Fibroblast of skin of abdomen (primary cell): ENCODE results near the gene UBXN11.
"Not testable (repeated sequence)": the region's sequence is repeated elsewhere in the genome, so short reads cannot be mapped to it uniquely, and the experiment has no call there.

Experiments
- DNase-seq: peaks from one replicate; pipeline ENCODE4 v3.0.0-alpha.2; 2013

The UBXN11 gene

GRCh38 chr1:26336477-26337205, 30.2 kb upstream of the UBXN11 start:
- DNase-seq = no peak

DNA sequence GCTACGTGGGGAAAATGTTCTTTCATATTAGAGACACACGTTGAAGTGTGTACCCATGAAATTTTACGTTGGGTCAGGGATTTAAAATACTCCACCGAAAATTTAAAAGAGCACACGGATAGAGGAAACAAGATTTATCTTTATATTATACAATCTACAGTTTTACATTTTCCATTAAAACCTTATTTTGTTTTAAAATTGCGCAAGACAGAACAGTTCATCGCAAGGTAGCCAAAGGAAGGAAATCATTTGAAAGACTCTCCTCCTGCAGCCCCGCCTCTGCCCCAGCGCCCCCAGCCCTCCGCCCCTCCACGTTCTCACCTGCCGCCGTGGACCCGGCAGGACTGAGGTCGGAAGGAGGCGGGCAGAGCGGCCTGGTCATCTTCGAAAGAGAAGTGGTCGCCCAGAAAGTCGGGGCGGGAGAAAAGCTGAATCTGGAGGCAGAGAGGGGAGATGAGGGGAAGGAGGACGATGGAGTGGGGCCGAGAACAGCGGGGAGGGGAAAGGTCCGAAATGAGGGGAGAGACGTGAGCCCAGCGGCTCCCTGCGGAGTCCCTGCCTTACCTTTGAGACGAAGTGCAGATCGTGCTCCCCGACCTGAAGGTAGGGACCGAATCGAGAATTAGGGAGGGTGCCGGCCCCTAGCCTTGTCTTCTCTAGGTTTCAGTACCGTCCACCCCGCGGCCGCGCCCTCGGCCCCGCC, 29.5 kb upstream of the UBXN11 start:
- DNase-seq = no peak

DNA sequence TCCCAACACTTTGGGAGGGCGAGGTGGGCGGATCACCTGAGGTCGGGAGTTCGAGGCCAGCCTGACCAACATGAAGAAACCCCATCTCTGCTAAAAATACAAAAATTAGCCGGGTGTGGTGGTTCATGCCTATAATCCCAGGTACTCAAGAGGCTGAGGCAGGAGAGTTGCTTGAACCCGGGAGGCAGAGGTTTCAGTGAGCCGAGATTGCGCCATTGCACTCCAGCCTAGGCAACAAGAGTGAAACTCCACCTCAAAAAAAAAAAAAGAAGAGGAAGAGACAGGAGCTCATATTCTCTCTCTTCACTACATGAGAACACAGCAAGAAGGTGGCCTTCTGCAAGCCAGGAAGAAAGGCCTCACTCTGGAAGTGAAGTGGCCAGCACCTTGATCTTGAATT, 26.9 kb upstream of the UBXN11 start:
- DNase-seq = not testable (repeated sequence)

DNA sequence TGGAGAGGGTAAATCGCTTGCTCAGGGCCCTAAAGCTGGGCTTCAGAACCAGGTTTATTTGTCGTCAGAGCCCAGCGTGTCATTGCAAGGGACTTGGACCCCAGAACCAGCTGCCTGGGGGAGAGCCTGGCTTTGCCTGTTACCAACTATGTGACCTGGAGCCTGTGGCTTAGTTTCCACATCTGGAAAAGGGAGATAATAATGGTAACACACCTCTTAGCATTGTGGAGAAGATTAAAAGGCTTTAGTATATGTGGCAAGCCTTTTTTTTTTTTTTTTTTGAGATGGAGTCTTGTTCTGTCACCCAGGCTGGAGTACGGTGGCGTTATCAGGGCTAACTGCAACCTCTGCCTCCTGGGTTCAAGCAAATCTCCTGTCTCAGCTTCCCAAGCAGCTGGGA, 23.8 kb upstream of the UBXN11 start:
- no peak for DNase-seq

DNA sequence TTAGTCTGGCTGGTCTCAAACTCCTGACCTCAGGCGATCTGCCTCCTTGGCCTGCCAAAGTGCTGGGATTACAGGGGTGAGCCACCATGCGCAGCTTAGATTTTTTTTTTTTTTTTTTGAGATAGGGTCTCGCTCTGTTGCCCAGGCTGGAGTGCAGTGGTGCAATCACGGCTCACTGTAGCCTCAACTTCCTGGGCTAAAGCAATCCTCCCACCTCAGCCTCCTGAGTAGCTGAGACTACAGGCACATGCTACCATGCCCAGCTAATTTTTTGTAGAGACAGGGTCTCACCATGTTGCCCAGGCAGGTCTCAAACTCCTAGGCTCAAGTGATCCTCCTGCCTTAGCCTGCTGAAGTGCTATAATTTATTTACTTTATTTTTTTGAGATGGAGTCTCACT, 22.9 kb upstream of the UBXN11 start:
- not testable (repeated sequence) for DNase-seq

- DNase-seq = no peak
These were observed 22.2 kb upstream of the UBXN11 start for GRCh38 chr1:26328597-26328996.

- no peak for DNase-seq
These were observed 21.5 kb upstream of the UBXN11 start for GRCh38 chr1:26327956-26328362.

GRCh38 chr1:26324550-26324949, 18.1 kb upstream of the UBXN11 start:
- DNase-seq = no peak

DNA sequence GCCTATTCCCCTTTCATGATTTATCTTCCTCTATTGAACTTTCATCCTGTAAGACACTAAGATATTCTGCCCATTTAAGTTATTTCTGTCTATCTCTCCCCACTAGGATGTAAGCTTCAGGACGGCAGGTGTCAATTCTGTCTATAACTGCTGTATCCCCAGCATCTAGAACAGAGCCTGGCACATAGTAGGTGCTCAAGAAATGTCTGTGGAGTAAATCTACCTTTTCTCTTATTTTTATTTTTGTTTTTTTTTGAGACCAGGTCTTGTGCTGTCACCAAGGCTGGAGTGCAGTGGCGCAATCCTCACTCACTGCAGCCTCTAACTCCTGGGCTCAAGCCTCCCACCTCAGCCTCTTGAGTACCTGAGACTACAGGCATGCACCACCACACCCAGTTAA, 16.9 kb upstream of the UBXN11 start:
- DNase-seq = no peak

DNA sequence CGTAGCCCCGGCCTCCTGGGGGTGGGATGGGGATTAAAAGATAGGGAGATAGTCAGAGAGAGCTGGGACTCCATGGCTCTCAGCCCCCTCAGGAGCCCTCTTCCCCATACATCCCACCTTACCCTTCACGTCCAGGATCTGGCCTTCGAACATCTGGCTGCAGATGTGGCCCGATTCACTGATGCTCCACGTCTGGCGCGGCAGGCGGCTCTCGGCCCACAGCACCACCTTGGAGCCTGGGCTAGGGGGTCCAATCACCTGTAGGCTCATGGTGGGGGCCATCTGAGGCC, 15.6 kb upstream of the UBXN11 start:
- no peak for DNase-seq

DNA sequence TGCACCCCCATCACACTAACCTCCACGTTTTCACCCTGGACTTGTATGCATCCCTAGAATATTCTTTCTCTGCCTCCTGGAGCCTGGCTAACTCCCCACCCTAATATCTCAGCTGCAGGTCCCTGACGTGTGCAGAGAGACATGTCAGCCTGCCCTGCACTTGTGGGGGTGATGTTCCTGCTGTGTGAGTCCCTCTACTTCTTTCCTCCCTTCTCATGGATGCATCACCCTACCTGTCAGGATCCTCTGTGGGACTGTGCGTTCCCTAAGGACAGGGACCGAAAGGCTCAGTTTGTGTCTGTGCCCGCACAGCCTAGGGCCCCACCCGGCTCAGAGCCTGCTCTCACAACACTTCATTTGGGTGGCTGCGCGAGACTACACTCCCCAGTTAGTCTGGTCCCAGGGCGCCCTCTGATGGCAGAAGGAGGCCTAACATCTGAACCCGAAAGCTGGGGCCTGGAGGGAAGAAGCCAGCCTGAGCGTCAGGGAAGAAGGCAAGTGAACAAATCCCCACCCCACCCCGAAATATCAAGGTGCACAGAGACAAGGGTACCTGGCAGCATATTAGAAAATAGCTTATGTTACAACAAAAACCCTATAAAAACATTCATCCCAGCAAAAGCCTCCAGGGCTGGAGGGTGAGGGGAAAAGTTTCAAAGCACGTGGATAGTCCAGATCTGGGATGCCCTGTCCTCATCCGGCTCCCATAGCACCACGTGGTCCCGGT, 15.0 kb upstream of the UBXN11 start:
- DNase-seq = peak; percentile 78

DNA sequence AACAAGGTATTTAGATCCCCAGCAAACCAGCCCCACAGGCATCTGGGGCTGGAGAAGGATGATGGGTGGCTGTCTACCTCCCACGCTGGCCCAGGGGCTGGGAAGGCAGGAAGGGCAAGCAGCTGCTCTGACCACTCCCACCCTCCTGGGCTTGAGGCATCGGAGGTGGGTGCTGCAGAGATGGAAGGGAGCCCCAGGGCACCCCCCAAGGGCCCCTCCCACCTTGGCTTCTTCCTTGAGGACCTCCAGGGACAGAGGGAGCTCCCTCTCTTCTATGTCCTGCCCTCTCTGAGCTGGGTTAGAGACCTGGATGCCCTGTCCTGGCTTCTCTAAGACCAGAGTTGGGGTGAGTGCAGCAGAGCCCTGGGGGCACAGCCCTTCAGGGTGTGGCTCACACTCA, 14.5 kb upstream of the UBXN11 start:
- DNase-seq = no peak

DNA sequence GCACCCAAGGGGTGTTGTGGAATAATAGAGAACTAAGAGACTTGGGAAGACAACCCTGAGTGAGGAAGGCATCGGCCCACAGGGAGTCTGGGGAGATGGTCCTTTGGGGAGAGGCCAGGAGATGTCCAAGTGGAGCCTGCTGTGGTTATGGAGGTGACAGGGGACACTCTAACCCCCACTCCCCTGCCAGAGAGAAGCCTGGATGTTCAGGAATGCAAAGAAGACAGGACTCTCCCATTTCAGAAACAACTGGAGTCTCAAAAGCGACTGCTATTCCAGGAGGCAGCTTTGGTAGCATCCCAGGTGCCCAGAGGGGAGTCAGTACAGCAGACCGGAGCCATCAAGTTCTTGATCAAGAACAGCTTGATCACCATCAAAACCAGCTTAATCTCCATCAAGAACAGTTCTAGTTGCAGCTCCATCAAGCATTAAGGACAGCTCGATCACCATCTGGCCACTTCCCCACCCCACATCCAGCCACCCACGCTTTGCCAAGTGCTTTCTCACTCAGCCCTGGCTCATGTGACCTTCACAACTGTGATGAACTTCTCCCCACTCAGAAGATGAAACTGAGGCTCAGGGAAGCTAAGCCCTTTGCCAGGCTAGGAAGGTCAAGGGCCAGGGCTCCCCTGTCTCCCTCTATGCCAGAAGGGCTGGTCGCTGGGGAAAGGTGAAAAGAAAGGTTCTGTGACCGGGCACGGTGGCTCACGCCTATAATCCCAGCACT, 12.1 kb upstream of the UBXN11 start:
- DNase-seq = no peak

DNA sequence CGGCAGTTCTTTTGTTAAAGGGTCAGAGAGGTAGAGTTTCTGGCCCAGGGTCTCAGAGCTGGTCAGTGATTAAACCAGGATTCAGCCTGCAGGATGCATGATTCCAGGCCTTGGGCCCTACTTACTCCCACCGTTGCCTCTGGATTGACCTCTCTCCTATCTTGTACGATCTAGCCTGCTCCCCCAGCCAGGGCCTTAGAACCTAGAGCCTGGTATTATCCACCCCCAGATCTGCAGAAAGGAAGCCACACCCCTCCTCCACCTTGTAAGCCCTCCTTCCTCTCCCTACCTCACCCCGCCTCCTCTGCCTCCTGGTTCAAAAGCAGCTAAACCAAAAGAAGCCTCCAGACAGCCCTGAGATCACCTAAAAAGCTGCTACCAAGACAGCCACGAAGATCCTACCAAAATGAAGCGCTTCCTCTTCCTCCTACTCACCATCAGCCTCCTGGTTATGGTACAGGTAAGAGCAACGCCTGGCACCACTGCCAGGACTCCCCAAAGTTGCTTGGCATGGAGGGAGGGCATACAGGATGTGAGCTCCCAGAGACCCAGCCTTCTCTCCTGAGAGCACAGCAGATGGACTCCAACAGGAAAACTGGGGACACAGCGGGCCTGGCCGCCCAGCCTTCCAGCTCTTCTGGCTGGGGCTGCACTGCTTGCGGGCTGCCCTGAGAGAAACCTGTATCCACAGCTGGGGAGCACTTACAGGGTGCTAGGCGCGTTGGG, 11.3 kb upstream of the UBXN11 start, which contains the start of gene CD52:
Gene CD52, plus strand, starts transcription at position 347 of the 726 bp plus-strand sequence. Its CDS starts 60 bp downstream, at position 407.
- no peak for DNase-seq

DNA sequence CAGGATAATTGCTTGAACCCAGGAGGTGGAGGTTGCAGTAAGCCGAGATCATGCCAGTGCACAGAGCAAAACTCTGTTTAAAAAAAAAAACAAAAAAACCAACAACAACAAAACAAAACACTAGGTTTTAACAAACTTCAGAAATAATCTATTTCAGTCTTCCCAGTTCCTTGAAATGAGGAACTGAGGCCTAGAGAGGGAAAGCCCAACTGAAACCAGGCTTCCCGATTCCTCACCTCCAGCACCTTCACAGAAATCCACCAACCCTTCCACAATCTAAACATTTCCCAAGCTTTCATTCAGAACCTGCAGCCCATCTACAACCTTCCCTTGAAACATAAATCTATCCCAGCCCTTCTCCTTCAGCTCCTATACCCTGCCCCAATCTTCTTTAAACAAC, 10.7 kb upstream of the UBXN11 start:
- DNase-seq = no peak

- DNase-seq = no peak
These were observed 9.7 kb upstream of the UBXN11 start for GRCh38 chr1:26315874-26316850.

- no peak for DNase-seq
These were observed 8.1 kb upstream of the UBXN11 start for GRCh38 chr1:26314501-26314900.

DNA sequence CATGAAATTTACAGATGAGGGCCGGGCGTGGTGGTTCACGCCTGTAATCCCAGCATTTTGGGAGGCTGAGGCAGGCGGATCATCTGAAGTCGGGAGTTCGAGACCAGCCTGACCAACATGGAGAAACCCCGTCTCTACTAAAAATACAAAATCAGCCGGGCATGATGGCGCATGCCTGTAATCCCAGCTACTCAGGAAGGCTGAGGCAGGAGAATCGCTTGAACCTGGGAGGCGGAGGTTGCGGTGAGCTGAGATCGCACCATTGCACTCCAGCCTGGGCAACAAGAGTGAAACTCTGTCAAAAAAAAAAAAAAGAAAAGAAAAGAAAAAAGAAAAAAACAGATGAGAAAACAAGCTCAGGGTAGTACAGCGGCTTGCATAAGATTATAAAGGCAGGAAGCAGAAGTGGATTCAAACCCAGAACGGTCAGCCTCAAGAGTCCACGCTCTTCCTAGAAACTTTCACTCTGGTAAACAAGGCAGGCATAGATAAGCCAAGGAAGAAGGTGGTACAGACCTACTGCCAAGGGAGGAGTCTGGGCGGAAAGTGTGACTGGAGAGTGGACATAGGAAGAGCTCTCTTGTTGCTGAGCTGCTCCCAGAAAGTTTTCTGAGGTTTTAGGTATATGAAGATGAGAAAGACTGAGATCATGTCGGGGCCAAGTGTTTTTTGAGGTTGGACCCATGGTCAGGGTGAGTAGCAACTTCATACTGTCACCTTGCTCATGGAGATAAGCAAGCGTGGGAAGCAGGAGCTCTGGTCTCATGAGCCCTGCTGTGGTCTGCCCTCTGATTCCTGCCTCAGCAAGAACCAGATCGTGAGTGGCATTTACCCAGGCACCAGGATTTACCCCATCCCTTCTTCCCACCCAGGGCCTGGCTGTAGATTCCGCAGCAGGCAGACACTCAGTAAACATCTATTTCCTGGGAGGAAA, 1.8 kb upstream of the UBXN11 start:
- not testable (repeated sequence) for DNase-seq

- DNase-seq = no peak
These were observed 936 bp upstream of the UBXN11 start for GRCh38 chr1:26307363-26307781.
